OCI-LY3 (cell line): Measurements from ENCODE around the gene CEP350.

Source experiments
- H2AFZ ChIP-seq: fragments of 200-600, 300-600 bp; shearing (Covaris generic); 2 replicates; pipeline ENCODE4 v1.6.0; 2014; ENCODE audit warnings: antibody characterized with exemption, low read depth, low read length
- H3K27ac ChIP-seq: fragments of 200-600, 300-600 bp; sonication (generic); 2 replicates; pipeline ENCODE4 v1.5.1; 2014; ENCODE audit warnings: mild to moderate bottlenecking, low read length, moderate library complexity, mixed read lengths
- H3K27me3 ChIP-seq: fragments of 200-600, 300-600 bp; sonication (generic); 2 replicates; pipeline ENCODE4 v1.6.1; 2014; ENCODE audit warnings: low read depth, low read length, mixed read lengths
- H3K36me3 ChIP-seq: fragments of 200-600, 300-600 bp; sonication (generic); replicated peaks from 2 replicates; pipeline ENCODE3; 2014; ENCODE audit warnings: low read depth, low read length, mixed read lengths
- H3K4me1 ChIP-seq: fragments of 300-600, 200-600 bp; sonication (generic); 2 replicates; pipeline ENCODE4 v1.6.1; 2014; ENCODE audit warnings: low read length, mixed read lengths
- H3K4me2 ChIP-seq: fragments of 200-600, 300-600 bp; sonication (generic); 2 replicates; pipeline ENCODE4 v1.6.1; 2014; ENCODE audit warnings: low read length, mixed read lengths
- H3K4me3 ChIP-seq: fragments of 300-600, 200-600 bp; sonication (generic); 2 replicates; pipeline ENCODE4 v1.5.1; 2014; ENCODE audit warnings: antibody characterized with exemption, mild to moderate bottlenecking, low read length, moderate library complexity
- H3K79me2 ChIP-seq: fragments of 300-600, 200-600 bp; shearing (Covaris generic); 2 replicates; pipeline ENCODE4 v1.6.1; 2014; ENCODE audit warnings: mild to moderate bottlenecking, low read length, mixed read lengths
- H3K9ac ChIP-seq: fragments of 300-600, 200-600 bp; shearing (Covaris generic); 2 replicates; pipeline ENCODE4 v1.6.0; 2014; ENCODE audit warnings: mild to moderate bottlenecking, low read length, moderate library complexity
- H3K9me3 ChIP-seq: fragments of 200-600, 300-600 bp; shearing (Covaris generic); 2 replicates; pipeline ENCODE4 v1.6.1; 2014; ENCODE audit warnings: low read length, mixed read lengths; ENCODE audit not compliant: insufficient read depth
- H4K20me1 ChIP-seq: fragments of 200-600, 300-600 bp; sonication (generic); 2 replicates; pipeline ENCODE4 v1.6.1; 2016; ENCODE audit warnings: low read length, mixed read lengths; ENCODE audit not compliant: insufficient read depth
- EZH2phosphoT487 ChIP-seq: fragments of 200-600 bp; shearing (Covaris generic); IDR thresholded peaks from 2 replicates; pipeline ENCODE4 v1.6.1; 2018; ENCODE audit warnings: antibody characterized with exemption, mixed run types, low read depth
- TF ChIP-seq, protein P1 (sequence below): fragments of 200-600, 300-600 bp; sonication (generic); IDR thresholded peaks from 2 replicates; pipeline ENCODE4 v1.5.1; 2014; ENCODE audit warnings: antibody characterized with exemption, low read length, low read depth

The CEP350 gene

DNA sequence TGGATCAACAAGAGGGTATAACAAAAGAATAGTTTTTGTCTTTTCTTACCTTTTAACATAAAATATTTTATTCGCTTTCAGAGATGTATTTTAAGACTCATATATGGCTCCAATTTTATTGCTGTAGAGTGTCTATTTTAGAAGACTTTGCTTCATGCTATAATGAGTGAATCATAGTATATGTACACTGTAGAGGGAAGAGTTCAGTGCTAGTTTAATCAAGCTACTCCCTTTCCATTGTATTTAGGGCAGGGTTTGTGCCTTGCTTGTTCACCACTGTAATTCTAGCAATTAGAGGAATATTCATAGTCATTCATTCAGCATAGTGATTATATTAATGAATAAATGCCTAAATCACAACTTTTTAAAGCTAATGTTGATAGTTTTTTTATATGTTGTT, 78.8 kb downstream of the CEP350 start:
- Histone ChIP-seq H4K20me1 (no peaks in the 10 kb centered on the region), H3K4me2 (no peak overlapping the region), H3K4me3 (no peak overlapping the region), H2AFZ (no peak overlapping the region), H3K79me2 (no peaks in the 10 kb centered on the region), H3K36me3 (peaks cover 28% of the 10 kb centered on the region), H3K4me1 (no peaks in the 10 kb centered on the region), H3K27ac (no peak overlapping the region), H3K9me3 (no peaks in the 10 kb centered on the region), H3K9ac (no peak overlapping the region), H3K27me3 (no peaks in the 10 kb centered on the region)
- no peak for TF ChIP-seq EZH2phosphoT487
- TF ChIP-seq, protein P1, sequence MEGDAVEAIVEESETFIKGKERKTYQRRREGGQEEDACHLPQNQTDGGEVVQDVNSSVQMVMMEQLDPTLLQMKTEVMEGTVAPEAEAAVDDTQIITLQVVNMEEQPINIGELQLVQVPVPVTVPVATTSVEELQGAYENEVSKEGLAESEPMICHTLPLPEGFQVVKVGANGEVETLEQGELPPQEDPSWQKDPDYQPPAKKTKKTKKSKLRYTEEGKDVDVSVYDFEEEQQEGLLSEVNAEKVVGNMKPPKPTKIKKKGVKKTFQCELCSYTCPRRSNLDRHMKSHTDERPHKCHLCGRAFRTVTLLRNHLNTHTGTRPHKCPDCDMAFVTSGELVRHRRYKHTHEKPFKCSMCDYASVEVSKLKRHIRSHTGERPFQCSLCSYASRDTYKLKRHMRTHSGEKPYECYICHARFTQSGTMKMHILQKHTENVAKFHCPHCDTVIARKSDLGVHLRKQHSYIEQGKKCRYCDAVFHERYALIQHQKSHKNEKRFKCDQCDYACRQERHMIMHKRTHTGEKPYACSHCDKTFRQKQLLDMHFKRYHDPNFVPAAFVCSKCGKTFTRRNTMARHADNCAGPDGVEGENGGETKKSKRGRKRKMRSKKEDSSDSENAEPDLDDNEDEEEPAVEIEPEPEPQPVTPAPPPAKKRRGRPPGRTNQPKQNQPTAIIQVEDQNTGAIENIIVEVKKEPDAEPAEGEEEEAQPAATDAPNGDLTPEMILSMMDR: no peak

DNA sequence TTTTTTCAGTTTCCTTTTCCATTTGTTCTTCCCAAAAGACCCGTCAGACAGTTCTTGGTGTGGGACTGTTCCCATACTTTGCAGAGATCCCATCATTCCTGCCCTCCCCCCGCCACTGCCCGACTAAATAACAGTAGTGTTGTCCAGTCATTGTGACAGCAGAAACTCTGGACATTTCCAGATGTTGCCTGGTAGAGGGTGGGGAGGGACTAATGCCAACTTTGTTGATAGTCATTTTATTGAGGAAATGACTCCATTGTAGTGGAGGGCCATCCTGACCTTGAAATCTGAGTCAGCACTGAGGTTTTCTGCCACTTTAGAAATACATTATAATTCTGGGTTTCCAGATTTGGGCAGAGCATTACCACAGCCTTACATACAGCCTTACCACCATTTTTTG, 85.4 kb downstream of the CEP350 start:
- peaks cover 43% of the 10 kb centered on the region for H3K36me3 ChIP-seq
- no peaks in the 10 kb centered on the region for H3K9me3 ChIP-seq
- TF ChIP-seq, protein P1: no peak
- no peak for TF ChIP-seq EZH2phosphoT487
- H4K20me1 ChIP-seq: no peaks in the 10 kb centered on the region
- no peaks in the 10 kb centered on the region for H3K4me1 ChIP-seq
- H3K27me3 ChIP-seq: no peaks in the 10 kb centered on the region
- H3K79me2 ChIP-seq: no peaks in the 10 kb centered on the region
- H3K9ac ChIP-seq: no peak overlapping the region
- H3K4me3 ChIP-seq: no peak overlapping the region
- no peak overlapping the region for H2AFZ ChIP-seq
- no peak overlapping the region for H3K27ac ChIP-seq
- no peak overlapping the region for H3K4me2 ChIP-seq

DNA sequence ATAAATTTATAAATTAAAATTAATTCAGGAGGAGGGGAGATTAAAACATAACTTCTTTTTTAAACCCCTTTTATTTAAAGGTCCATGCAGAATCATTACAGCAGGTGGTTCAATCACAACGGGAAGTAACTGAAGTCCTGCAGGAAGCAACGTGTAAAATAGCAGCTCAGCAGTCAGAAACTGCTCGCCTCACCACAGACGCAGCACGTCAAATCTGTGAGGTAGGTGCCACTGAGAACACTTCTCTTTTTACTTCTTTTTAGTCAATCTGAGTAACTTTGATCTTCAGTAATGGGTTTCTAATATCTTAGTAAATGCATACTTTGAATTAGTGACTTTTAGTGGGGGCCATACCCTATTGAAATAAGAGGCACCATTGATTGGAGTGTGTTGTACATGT, 87.0 kb downstream of the CEP350 start:
- Histone ChIP-seq H3K4me3 (no peak overlapping the region), H3K27me3 (no peaks in the 10 kb centered on the region), H3K79me2 (no peaks in the 10 kb centered on the region), H3K9ac (no peak overlapping the region), H4K20me1 (no peaks in the 10 kb centered on the region), H3K27ac (no peak overlapping the region), H3K4me2 (no peak overlapping the region), H2AFZ (no peak overlapping the region), H3K36me3 (peaks cover 54% of the 10 kb centered on the region), H3K9me3 (no peaks in the 10 kb centered on the region), H3K4me1 (no peaks in the 10 kb centered on the region)
- TF ChIP-seq, protein P1: no peak
- no peak for TF ChIP-seq EZH2phosphoT487

DNA sequence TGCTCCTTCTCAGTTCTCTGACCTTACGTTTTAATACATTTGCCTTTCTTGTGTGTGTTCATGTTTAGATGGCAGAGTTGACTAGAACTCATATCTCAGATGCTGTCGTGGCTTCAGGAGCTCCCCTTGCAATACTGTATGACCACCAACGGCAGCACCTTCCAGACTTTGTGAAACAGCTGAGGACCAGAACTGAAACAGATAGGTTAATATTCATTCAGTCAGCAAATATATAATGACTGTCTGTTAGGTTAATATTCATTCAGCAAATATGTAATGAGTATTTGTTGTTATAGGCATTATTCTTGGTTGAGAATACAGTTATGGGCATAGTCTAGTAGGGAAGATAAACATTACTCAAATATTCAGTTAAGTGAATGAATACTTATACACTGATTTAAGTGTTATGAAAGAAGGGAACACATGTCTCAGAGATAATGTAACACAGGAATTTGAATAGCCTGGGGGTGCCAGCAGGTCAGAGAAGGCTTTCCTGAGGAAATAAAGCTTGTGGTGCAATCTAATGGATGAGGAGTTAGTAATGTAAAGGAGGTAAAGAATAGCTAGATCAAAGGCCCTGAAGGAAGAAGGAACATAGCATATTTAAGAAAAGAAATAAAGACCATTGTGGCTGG, 88.5 kb downstream of the CEP350 start:
- Histone ChIP-seq H3K4me1 (no peaks in the 10 kb centered on the region), H4K20me1 (no peaks in the 10 kb centered on the region), H3K9me3 (no peaks in the 10 kb centered on the region), H3K4me2 (no peak overlapping the region), H3K9ac (no peak overlapping the region), H3K27ac (no peak overlapping the region), H3K4me3 (no peak overlapping the region), H2AFZ (no peak overlapping the region), H3K36me3 (peaks cover 56% of the 10 kb centered on the region), H3K27me3 (no peaks in the 10 kb centered on the region), H3K79me2 (no peaks in the 10 kb centered on the region)
- TF ChIP-seq EZH2phosphoT487: no peak
- TF ChIP-seq, protein P1: no peak
